Uterine smooth muscle cell (primary cell): Measurements from ENCODE around the gene RAB4A. TPM values are rescaled to one million over a fixed set of nuclear protein-coding genes. Genes with fewer than 3 reads are reported as not detected.

ENCODE experiments used
- total RNA-seq: library from RNA; depleted of rRNA; stranded (reverse); fragments of >200 nt; gene quantifications from 2 replicates; pipeline ENCODE4 v1.2.3, GENCODE V29; 2014

RAB4A gene
- 19.8 and 26.4 TPM in 2 replicates for total RNA-seq

GRCh38 chr1:229270547-229271447 is at the start of gene RAB4A:
TSS of gene RAB4A (plus strand) at chr1:229271111. CDS start at chr1:229271340, 229 bp downstream.

GRCh38 chr1:229342656-229343569 is 72.0 kb downstream of the RAB4A start, which contains the start of gene CCSAP:
TSS of gene CCSAP (minus strand) at chr1:229343047. CDS start at chr1:229342465, 582 bp downstream.

Other genes with a start within 250 kb of the RAB4A start
- gene CCSAP, start 71.9 kb downstream of the RAB4A start, total RNA-seq, result 8.2 and 12.7 TPM in 2 replicates
- gene ACTA1, start 163.0 kb downstream of the RAB4A start, total RNA-seq, result not detected in 2 replicates
- gene NUP133, start 237.2 kb downstream of the RAB4A start, total RNA-seq, result 38.6 and 42.2 TPM in 2 replicates